Smooth muscle cell of the pulmonary artery (primary cell): ENCODE results near the gene ADCY7. TPM values are rescaled to one million over a fixed set of nuclear protein-coding genes. Genes with fewer than 3 reads are reported as not detected.

Source experiments
- total RNA-seq: library from RNA; depleted of rRNA; stranded (reverse); fragments of >200 nt; gene quantifications from 2 replicates; pipeline ENCODE4 v1.2.3, GENCODE V29; 2014

ADCY7 gene
- 63.6 and 131 TPM in 2 replicates for total RNA-seq

DNA sequence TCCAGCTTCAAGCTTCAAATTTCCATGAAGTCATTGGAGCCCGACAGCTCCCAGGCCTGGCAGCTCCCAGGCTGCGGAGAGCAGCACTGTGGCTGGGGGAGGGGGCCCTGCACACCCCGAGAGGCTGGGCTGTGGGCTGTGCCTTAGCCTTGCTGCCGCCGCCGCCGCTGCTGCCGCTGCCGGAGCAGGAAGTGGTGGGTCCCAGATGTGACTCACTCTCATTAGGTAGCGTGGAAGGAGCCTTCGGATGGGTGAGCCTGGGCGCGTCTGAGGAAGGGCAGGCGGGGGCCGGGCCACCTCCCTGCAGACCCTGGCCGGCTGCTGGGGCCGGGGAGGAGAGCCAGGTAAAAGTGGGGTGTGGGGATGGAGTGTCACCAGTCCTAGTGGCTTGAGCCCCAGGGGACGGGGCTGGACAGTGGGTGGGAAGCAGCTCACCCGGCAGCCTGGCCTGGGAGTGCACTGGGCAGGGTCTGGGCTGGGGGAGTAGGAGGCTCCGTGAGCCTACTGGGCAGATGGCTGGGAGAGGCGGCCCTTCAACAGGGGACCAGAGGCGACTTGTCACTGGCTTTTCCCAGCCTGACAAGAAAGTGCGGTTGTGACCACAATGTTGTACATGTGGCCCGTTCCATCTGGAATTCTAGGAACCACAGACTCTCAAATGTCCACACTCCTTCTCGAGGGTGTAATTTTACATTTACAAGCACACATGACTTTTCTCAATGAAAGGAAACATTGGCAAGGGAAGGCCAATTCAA lies at the start of gene ADCY7:
ADCY7 (plus strand) TSS at position 215 of the 755 bp plus-strand sequence. CDS start 21,629 bp downstream, outside the sequence.

Other genes with a start within 250 kb of the ADCY7 start
- gene CNEP1R1, start 241.3 kb upstream of the ADCY7 start, total RNA-seq, result 22.4 and 30.2 TPM in 2 replicates
- 21.5 and 27.0 TPM in 2 replicates for gene HEATR3, start 200.6 kb upstream of the ADCY7 start, total RNA-seq
- 12.5 and 12.9 TPM in 2 replicates for gene TENT4B, start 113.2 kb upstream of the ADCY7 start, total RNA-seq
- 33.0 and 33.4 TPM in 2 replicates for gene BRD7, start 102.4 kb downstream of the ADCY7 start, total RNA-seq